Measurements from ENCODE around the gene CSNK2A1.
"Not testable (repeated sequence)": the region's sequence is repeated elsewhere in the genome, so short reads cannot be mapped to it uniquely, and the experiment has no call there.

Gene CSNK2A1

GRCh38 chr20:503048-503737 lies 40.4 kb downstream of the CSNK2A1 start:
- DNase-seq (ENCODE audit: low read depth, low spot score): no peak
- no peak overlapping the region for H3K27ac ChIP-seq

- H3K27ac ChIP-seq: no peak overlapping the region
- no peak for DNase-seq (ENCODE audit: low read depth, low spot score)
These were observed 45.6 kb downstream of the CSNK2A1 start for GRCh38 chr20:497979-498378.

- H3K27ac ChIP-seq: no peak overlapping the region
- DNase-seq (ENCODE audit: low read depth, low spot score): no peak
These were observed 47.4 kb downstream of the CSNK2A1 start for GRCh38 chr20:496126-496696.

- H3K27ac ChIP-seq: no peak overlapping the region
- DNase-seq (ENCODE audit: low read depth, low spot score): no peak
These were observed 51.4 kb downstream of the CSNK2A1 start for GRCh38 chr20:492159-492558.

- no peak for DNase-seq (ENCODE audit: low read depth, low spot score)
- H3K27ac ChIP-seq: no peak overlapping the region
These were observed 55.9 kb downstream of the CSNK2A1 start for GRCh38 chr20:487655-488054.

GRCh38 chr20:483815-484644 lies 59.6 kb downstream of the CSNK2A1 start:
- no peak overlapping the region for H3K27ac ChIP-seq
- DNase-seq (ENCODE audit: low read depth, low spot score): no peak

GRCh38 chr20:481167-481566 lies 62.4 kb downstream of the CSNK2A1 start:
- DNase-seq (ENCODE audit: low read depth, low spot score): no peak
- H3K27ac ChIP-seq: no peak overlapping the region

- H3K27ac ChIP-seq: peak overlapping the region; percentile 24
- DNase-seq (ENCODE audit: low read depth, low spot score): no peak
These were observed 63.5 kb downstream of the CSNK2A1 start for GRCh38 chr20:480044-480443.

GRCh38 chr20:479487-479886 lies 64.1 kb downstream of the CSNK2A1 start:
- peak overlapping the region; percentile 24 for H3K27ac ChIP-seq
- no peak for DNase-seq (ENCODE audit: low read depth, low spot score)

- peak overlapping the region; percentile 24 for H3K27ac ChIP-seq
- no peak for DNase-seq (ENCODE audit: low read depth, low spot score)
These were observed 64.6 kb downstream of the CSNK2A1 start for GRCh38 chr20:478949-479429.

- DNase-seq (ENCODE audit: low read depth, low spot score): no peak
- H3K27ac ChIP-seq: peak overlapping the region; percentile 24
These were observed 65.3 kb downstream of the CSNK2A1 start for GRCh38 chr20:478010-478948.

- not testable (repeated sequence) for DNase-seq (ENCODE audit: low read depth, low spot score)
These were observed 66.9 kb downstream of the CSNK2A1 start for GRCh38 chr20:476561-477249.

GRCh38 chr20:475463-476357 lies 67.9 kb downstream of the CSNK2A1 start:
- DNase-seq (ENCODE audit: low read depth, low spot score): no peak
- H3K27ac ChIP-seq: peak overlapping the region; percentile 32

More at GRCh38 chr20:476561-477249, 66.9 kb downstream of the CSNK2A1 start:
- peak overlapping the region; percentile 32 for H3K27ac ChIP-seq

- H3K27ac ChIP-seq: no peak overlapping the region
- no peak for DNase-seq (ENCODE audit: low read depth, low spot score)
These were observed 69.0 kb downstream of the CSNK2A1 start for GRCh38 chr20:474581-474980.

- no peak for DNase-seq (ENCODE audit: low read depth, low spot score)
- H3K27ac ChIP-seq: no peak overlapping the region
These were observed 70.7 kb downstream of the CSNK2A1 start for GRCh38 chr20:472889-473292.

GRCh38 chr20:472137-472846 lies 71.3 kb downstream of the CSNK2A1 start:
- DNase-seq (ENCODE audit: low read depth, low spot score): no peak

GRCh38 chr20:469746-470490 lies 73.7 kb downstream of the CSNK2A1 start:
- H3K27ac ChIP-seq: no peak overlapping the region
- DNase-seq (ENCODE audit: low read depth, low spot score): no peak

More at GRCh38 chr20:472137-472846, 71.3 kb downstream of the CSNK2A1 start:
- H3K27ac ChIP-seq: no peak overlapping the region
